GM12874 (cell line): ENCODE measurements around the gene ZDHHC5.

Experiments used
- TF ChIP-seq, protein P1 (sequence below): IDR thresholded peaks from 2 replicates; pipeline ENCODE4 v1.5.1; 2011; ENCODE audit warnings: low read depth, mild to moderate bottlenecking, control low read depth, low read length, moderate library complexity; ENCODE audit not compliant: insufficient read depth

The ZDHHC5 gene

GRCh38 chr11:57745206-57745605, 77.3 kb downstream of the ZDHHC5 start:
- TF ChIP-seq, protein P1, sequence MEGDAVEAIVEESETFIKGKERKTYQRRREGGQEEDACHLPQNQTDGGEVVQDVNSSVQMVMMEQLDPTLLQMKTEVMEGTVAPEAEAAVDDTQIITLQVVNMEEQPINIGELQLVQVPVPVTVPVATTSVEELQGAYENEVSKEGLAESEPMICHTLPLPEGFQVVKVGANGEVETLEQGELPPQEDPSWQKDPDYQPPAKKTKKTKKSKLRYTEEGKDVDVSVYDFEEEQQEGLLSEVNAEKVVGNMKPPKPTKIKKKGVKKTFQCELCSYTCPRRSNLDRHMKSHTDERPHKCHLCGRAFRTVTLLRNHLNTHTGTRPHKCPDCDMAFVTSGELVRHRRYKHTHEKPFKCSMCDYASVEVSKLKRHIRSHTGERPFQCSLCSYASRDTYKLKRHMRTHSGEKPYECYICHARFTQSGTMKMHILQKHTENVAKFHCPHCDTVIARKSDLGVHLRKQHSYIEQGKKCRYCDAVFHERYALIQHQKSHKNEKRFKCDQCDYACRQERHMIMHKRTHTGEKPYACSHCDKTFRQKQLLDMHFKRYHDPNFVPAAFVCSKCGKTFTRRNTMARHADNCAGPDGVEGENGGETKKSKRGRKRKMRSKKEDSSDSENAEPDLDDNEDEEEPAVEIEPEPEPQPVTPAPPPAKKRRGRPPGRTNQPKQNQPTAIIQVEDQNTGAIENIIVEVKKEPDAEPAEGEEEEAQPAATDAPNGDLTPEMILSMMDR = no peak

- TF ChIP-seq, protein P1 = no peak
These were observed 79.0 kb downstream of the ZDHHC5 start for GRCh38 chr11:57746920-57747319.
